Activated CD8-positive, alpha-beta memory T cell treated with anti-CD3 and anti-CD28 coated beads, Interleukin-2, amount 10 ng/mL, durations not matched to agents 7 days and 5 days (primary cell): ENCODE data around the gene SLC27A5. TPM values are rescaled to one million over a fixed set of nuclear protein-coding genes. Genes with fewer than 3 reads are reported as not detected.

Source experiments
- ATAC-seq: fragments of 150-1000 bp; cut with Tn5 transposase; one replicate; pipeline ENCODE4 v1.10.0; 2021; ENCODE audit warnings: moderate library complexity
- CTCF ChIA-PET: fragments of 350-600 bp; sonication (Branson Sonifier 250); formaldehyde crosslinking; loops from one replicate; lab custom pipeline; 2021; ENCODE audit warnings: antibody characterized with exemption; lab: Charles Lee
- DNase-seq: peaks from one replicate; pipeline ENCODE4 v3.0.0-alpha.2; 2020
- H3K27ac Mint-ChIP-seq: one replicate; pipeline ENCODE4 v1.8.0; 2021; ENCODE audit warnings: mild to moderate bottlenecking, mixed read lengths
- H3K27me3 Mint-ChIP-seq: one replicate; pipeline ENCODE4 v1.8.0; 2021; ENCODE audit warnings: mixed read lengths
- H3K36me3 Mint-ChIP-seq: one replicate; pipeline ENCODE4 v1.8.0; 2021; ENCODE audit warnings: mild to moderate bottlenecking, mixed read lengths
- H3K4me1 Mint-ChIP-seq: one replicate; pipeline ENCODE4 v1.8.0; 2021; ENCODE audit warnings: mixed read lengths
- H3K4me3 Mint-ChIP-seq: one replicate; pipeline ENCODE4 v1.8.0; 2021; ENCODE audit warnings: mild to moderate bottlenecking, moderate library complexity, mixed read lengths
- H3K9me3 Mint-ChIP-seq: one replicate; pipeline ENCODE4 v1.8.0; 2022; ENCODE audit warnings: low read depth, mixed read lengths
- total RNA-seq, 2 experiments: library from RNA; stranded (reverse); gene quantifications; one replicate each; pipeline ENCODE4 v1.2.3, GENCODE V29; 2021

Gene SLC27A5
- total RNA-seq, 2 experiments from 2014 or later, result 22.9 to 23.6 TPM

GRCh38 chr19:58522709-58523108 is 10.9 kb upstream of the SLC27A5 start:
- Mint-ChIP-seq H3K9me3 (no peaks in the 10 kb centered on the region), H3K27ac (no peak overlapping the region), H3K4me1 (peaks cover 27% of the 10 kb centered on the region), H3K36me3 (peaks cover under 1% of the 10 kb centered on the region), H3K4me3 (no peak overlapping the region), H3K27me3 (no peaks in the 10 kb centered on the region)
- DNase-seq, result no peak
- no peak for ATAC-seq
- CTCF ChIA-PET, result interaction anchor here (7.7 kb wide), 1 partner anchor 55 kb away, joined by 153 read pairs; no protein-coding TSS in a partner anchor

- no peak for ATAC-seq
- H3K4me3 Mint-ChIP-seq, result no peak overlapping the region
- DNase-seq, result no peak
- peaks cover 35% of the 10 kb centered on the region for H3K4me1 Mint-ChIP-seq
- H3K27ac Mint-ChIP-seq, result peak overlapping the region; percentile 11
- CTCF ChIA-PET, result interaction anchor here (0.8 to 7.7 kb wide), 6 partner anchors 12 to 96 kb away, joined by 3 to 153 read pairs (median 36); partner anchors contain the start of genes CHMP2A and UBE2M
- H3K36me3 Mint-ChIP-seq, result peaks cover 2% of the 10 kb centered on the region
- H3K27me3 Mint-ChIP-seq, result no peaks in the 10 kb centered on the region
- H3K9me3 Mint-ChIP-seq, result no peaks in the 10 kb centered on the region
Measured at GRCh38 chr19:58521651-58522050, 9.9 kb upstream of the SLC27A5 start.

DNA sequence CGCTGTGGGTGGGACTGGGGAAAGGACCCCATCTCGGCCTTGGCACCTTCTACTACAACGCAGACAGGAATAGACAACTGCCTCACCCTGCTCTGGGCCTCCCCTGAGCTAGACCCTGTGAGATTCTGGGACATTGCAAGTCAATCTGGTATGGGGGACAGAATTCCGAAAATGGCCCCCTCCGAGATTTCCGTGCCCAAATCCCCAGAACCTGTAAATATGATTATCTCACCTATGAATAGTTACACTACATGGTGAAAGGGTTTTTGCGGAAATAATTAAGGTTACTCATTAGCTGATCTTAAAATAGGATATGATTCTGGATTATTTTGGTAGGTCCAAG is 8.4 kb upstream of the SLC27A5 start:
- Mint-ChIP-seq H3K9me3 (no peaks in the 10 kb centered on the region), H3K27me3 (no peaks in the 10 kb centered on the region), H3K27ac (peak overlapping the region; percentile 92), H3K36me3 (peaks cover 9% of the 10 kb centered on the region), H3K4me3 (peak overlapping the region; percentile 96), H3K4me1 (peaks cover 46% of the 10 kb centered on the region)
- CTCF ChIA-PET, result interaction anchor here (0.7 to 7.7 kb wide), 32 partner anchors 8 to 839 kb away, joined by 3 to 153 read pairs (median 7); partner anchors contain the start of genes CHMP2A, MZF1, RPS5 and TRIM28
- DNase-seq (no peak), ATAC-seq (no peak)

- Mint-ChIP-seq H3K27ac (peak within 1 kb of the TSS; percentile 92), H3K4me3 (peak within 1 kb of the TSS; percentile 96), H3K9me3 (no peaks in the 10 kb centered on the region), H3K4me1 (peaks cover 50% of the 10 kb centered on the region), H3K36me3 (peaks cover 9% of the 10 kb centered on the region), H3K27me3 (no peaks in the 10 kb centered on the region)
- DNase-seq, result peak; percentile 94
- ATAC-seq, result peak; percentile 84
- CTCF ChIA-PET, result interaction anchor here (0.7 to 7.7 kb wide), 39 partner anchors 9 to 838 kb away, joined by 3 to 153 read pairs (median 6); partner anchors contain the start of genes CHMP2A, MZF1, RPS5 and TRIM28
Measured at GRCh38 chr19:58519355-58520256, 7.8 kb upstream of the SLC27A5 start, which contains the start of gene ZBTB45. Gene ZBTB45, minus strand, starts transcription at chr19:58519810. Its CDS starts 2,137 bp downstream, at chr19:58517673.

DNA sequence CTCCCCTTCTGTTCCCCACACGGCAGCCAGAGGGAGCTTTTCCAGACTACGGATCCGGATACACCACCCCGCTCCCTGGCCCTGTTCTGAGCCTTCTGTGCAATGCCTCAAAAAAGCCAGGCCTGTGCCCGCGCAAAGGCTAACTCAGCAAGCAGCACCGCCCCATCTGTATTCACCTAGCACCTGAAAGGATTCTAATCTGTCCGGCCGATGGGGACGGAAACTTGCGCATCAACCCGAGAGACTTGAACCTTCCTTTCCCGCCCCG is 7.2 kb upstream of the SLC27A5 start:
- H3K27me3 Mint-ChIP-seq, result no peaks in the 10 kb centered on the region
- H3K4me1 Mint-ChIP-seq, result peaks cover 54% of the 10 kb centered on the region
- peaks cover 9% of the 10 kb centered on the region for H3K36me3 Mint-ChIP-seq
- H3K9me3 Mint-ChIP-seq, result no peaks in the 10 kb centered on the region
- H3K27ac Mint-ChIP-seq, result peak overlapping the region; percentile 92
- CTCF ChIA-PET, result interaction anchor here (1.0 to 7.7 kb wide), 25 partner anchors 10 to 335 kb away, joined by 3 to 153 read pairs (median 8); partner anchors contain the start of genes CHMP2A, RPS5, TRIM28 and UBE2M
- DNase-seq (peak; percentile 72), ATAC-seq (peak; percentile 21)
- peak overlapping the region; percentile 96 for H3K4me3 Mint-ChIP-seq

- H3K4me3 Mint-ChIP-seq, result peak overlapping the region; percentile 96
- no peaks in the 10 kb centered on the region for H3K27me3 Mint-ChIP-seq
- no peak for ATAC-seq
- no peaks in the 10 kb centered on the region for H3K9me3 Mint-ChIP-seq
- H3K4me1 Mint-ChIP-seq, result peaks cover 58% of the 10 kb centered on the region
- DNase-seq, result peak; percentile 51
- CTCF ChIA-PET, result interaction anchor here (0.8 to 7.7 kb wide), 26 partner anchors 10 to 335 kb away, joined by 3 to 153 read pairs (median 8); partner anchors contain the start of genes CHMP2A, RPS5, TRIM28 and UBE2M
- H3K36me3 Mint-ChIP-seq, result peaks cover 9% of the 10 kb centered on the region
- H3K27ac Mint-ChIP-seq, result peak overlapping the region; percentile 92
Measured at GRCh38 chr19:58518256-58519086, 6.7 kb upstream of the SLC27A5 start.

GRCh38 chr19:58516964-58517833 is 5.4 kb upstream of the SLC27A5 start:
- H3K27me3 Mint-ChIP-seq, result no peaks in the 10 kb centered on the region
- CTCF ChIA-PET, result interaction anchor here (0.6 to 7.7 kb wide), 5 partner anchors 12 to 61 kb away, joined by 3 to 153 read pairs (median 30); partner anchors contain the start of gene TRIM28
- no peak overlapping the region for H3K27ac Mint-ChIP-seq
- peaks cover 9% of the 10 kb centered on the region for H3K36me3 Mint-ChIP-seq
- H3K4me1 Mint-ChIP-seq, result peaks cover 63% of the 10 kb centered on the region
- no peak overlapping the region for H3K4me3 Mint-ChIP-seq
- ATAC-seq (no peak), DNase-seq (peak; percentile 40)
- no peaks in the 10 kb centered on the region for H3K9me3 Mint-ChIP-seq

DNA sequence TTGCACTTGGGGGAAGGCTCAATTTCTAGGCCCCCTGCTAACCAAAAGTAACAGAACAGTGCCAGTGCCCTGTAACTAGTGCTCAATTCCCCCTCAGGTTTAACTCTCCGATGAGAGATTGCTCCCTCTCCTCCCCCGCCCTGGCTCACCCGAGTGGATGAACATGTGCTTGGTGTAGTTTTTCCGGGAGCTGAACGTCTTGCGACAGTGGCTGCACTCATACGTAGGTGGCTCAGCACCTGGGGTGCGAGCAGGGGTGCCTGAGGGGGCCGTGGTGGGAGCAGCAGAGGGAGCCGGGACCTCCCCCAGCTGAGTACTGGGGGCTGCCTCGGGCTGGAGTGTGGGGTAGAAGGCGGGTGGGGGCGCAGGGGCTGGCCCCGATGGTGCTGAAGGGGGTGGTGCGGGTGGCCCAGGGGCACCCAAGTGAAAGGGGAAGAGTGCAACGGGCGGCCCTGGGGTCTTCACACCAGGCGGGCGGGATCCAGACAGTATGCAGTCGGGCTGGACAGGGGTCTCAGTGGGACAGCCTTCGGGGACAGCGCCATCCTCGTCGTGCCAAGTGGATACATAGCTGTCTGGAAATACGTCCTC is 4.5 kb upstream of the SLC27A5 start:
- peak overlapping the region; percentile 3 for H3K4me3 Mint-ChIP-seq

GRCh38 chr19:58515259-58515658 is 3.5 kb upstream of the SLC27A5 start:
- Mint-ChIP-seq H3K27ac (peak overlapping the region; percentile 69), H3K4me3 (peak overlapping the region; percentile 4), H3K36me3 (peaks cover 9% of the 10 kb centered on the region), H3K9me3 (no peaks in the 10 kb centered on the region), H3K4me1 (peaks cover 56% of the 10 kb centered on the region), H3K27me3 (no peaks in the 10 kb centered on the region)
- ATAC-seq (no peak), DNase-seq (no peak)
- CTCF ChIA-PET, result interaction anchor here (1.1 to 3.5 kb wide), 2 partner anchors 15 to 65 kb away, joined by 3 to 41 read pairs; no protein-coding TSS in a partner anchor

More for the DNA sequence above, 4.5 kb upstream of the SLC27A5 start:
- CTCF ChIA-PET, result interaction anchor here (0.6 to 7.7 kb wide), 2 partner anchors 13 to 62 kb away, joined by 3 to 153 read pairs; no protein-coding TSS in a partner anchor
- Mint-ChIP-seq H3K27me3 (no peaks in the 10 kb centered on the region), H3K9me3 (no peaks in the 10 kb centered on the region), H3K4me1 (peaks cover 62% of the 10 kb centered on the region), H3K36me3 (peaks cover 9% of the 10 kb centered on the region), H3K27ac (no peak overlapping the region)
- DNase-seq, result no peak
- no peak for ATAC-seq

DNA sequence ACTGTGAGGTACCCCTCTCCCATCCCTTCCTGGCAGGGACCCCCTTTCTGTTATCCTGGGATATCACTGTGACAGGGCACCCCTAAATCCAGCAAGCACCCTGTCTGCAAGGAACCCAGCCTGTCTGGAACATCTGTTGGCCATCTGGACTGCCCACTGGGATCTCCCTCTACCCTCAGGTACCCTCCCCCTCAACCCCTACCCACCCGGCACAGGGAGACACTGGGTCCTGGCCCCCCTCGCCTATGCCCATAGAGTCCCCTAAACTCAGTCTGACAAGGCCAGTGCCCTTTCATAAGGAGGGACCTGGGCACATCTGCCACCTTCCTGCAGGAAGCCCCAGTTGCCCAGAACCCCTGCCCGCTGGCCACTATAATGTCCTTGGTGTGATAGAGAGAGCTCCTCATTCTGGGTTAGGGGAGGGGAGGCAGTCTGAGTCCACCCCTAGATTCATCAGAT is 2.8 kb upstream of the SLC27A5 start:
- Mint-ChIP-seq H3K27ac (peak overlapping the region; percentile 85), H3K4me1 (peaks cover 50% of the 10 kb centered on the region), H3K9me3 (no peaks in the 10 kb centered on the region), H3K27me3 (no peaks in the 10 kb centered on the region), H3K4me3 (peak overlapping the region; percentile 79), H3K36me3 (peaks cover 9% of the 10 kb centered on the region)
- CTCF ChIA-PET, result interaction anchor here (0.6 to 3.5 kb wide), 34 partner anchors 9 to 356 kb away, joined by 3 to 41 read pairs (median 4); partner anchors contain the start of genes CHMP2A, MZF1, TRIM28 and ZNF132
- no peak for DNase-seq
- ATAC-seq, result no peak

GRCh38 chr19:58513694-58514563 is 2.1 kb upstream of the SLC27A5 start:
- Mint-ChIP-seq H3K27ac (peak overlapping the region; percentile 88), H3K36me3 (peaks cover 9% of the 10 kb centered on the region), H3K9me3 (no peaks in the 10 kb centered on the region), H3K4me1 (peaks cover 48% of the 10 kb centered on the region), H3K27me3 (no peaks in the 10 kb centered on the region), H3K4me3 (peak overlapping the region; percentile 79)
- peak; percentile 97 for DNase-seq
- CTCF ChIA-PET, result interaction anchor here (0.6 to 3.5 kb wide), 33 partner anchors 9 to 355 kb away, joined by 3 to 41 read pairs (median 4); partner anchors contain the start of genes CHMP2A, MZF1, TRIM28 and ZNF132
- ATAC-seq, result peak; percentile 94
